Pulmonary artery endothelial cell (primary cell): ENCODE results near the gene MCC. TPM values are rescaled to one million over a fixed set of nuclear protein-coding genes. Genes with fewer than 3 reads are reported as not detected.
"Not testable (repeated sequence)": the region's sequence is repeated elsewhere in the genome, so short reads cannot be mapped to it uniquely, and the experiment has no call there.

Experiments used
- DNase-seq: peaks from one replicate; pipeline ENCODE4 v3.0.0-alpha.2; 2011; ENCODE audit warnings: low read depth, low spot score
- total RNA-seq: library from RNA; depleted of rRNA; stranded (reverse); fragments of >200 nt; gene quantifications from 2 replicates; pipeline ENCODE4 v1.2.3, GENCODE V29; 2014

MCC gene
- total RNA-seq, 1 donor from 2014 or later = 44.7 TPM

DNA sequence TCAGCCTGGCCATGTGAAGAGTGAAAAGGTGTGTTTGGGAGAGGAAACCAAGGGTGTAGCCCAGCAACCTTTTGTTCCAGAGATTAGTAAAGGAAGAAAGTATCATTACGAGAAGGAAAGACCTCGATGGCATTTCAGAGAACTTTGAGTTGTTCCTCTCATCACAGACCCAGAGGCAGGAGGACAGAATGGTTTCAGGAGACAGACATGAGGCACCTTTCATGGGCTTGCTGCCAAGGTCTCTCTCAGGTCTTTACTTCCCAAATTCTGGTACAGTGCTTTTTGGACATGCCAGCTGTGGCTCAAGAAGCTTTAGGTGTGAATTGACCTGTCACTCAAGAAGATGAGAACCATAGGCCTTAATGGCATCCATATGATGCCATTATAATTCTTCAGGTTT, 2.8 kb upstream of the MCC start:
- DNase-seq = no peak

GRCh38 chr5:113490317-113490716, 2.1 kb upstream of the MCC start:
- no peak for DNase-seq

DNA sequence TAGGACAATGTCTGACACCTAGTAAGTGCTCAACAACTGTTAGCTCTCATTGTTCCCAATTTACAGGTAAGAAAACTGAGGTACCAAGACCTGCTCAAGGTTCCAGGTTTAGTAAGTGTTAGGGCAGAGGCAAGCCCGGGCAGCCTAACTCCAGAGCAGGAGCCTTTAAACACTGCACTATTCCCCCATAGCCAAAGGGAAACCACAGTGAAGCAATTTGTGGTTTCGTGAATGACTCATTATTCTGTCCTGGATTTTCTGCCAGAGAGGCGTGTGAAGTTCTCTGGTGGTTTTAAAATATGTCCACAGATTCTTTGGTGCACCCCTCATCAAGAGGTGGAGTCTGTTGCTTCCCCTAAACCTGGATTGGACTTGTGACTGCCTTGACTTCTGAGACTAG, 1.0 kb upstream of the MCC start:
- DNase-seq = no peak

GRCh38 chr5:113488645-113489184, 462 bp upstream of the MCC start:
- no peak for DNase-seq

DNA sequence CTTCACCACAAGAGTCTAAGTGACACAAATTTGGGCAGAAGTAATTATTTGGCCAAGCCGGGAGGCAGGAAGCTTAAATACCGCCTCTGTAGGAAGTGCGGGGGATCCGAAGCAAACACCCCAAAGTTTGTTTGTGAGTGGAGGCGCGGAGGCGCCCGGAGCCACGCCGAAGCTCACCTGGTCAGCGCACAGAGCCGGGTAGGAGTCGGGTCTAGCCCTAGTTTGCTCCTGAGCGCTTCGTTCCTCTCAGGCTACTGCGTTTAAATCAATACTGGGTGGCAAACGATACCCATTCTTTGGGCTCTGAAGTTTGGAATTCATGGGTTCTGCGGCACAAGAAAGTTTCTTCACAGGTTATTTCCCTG, 855 bp downstream of the MCC start:
- no peak for DNase-seq

DNA sequence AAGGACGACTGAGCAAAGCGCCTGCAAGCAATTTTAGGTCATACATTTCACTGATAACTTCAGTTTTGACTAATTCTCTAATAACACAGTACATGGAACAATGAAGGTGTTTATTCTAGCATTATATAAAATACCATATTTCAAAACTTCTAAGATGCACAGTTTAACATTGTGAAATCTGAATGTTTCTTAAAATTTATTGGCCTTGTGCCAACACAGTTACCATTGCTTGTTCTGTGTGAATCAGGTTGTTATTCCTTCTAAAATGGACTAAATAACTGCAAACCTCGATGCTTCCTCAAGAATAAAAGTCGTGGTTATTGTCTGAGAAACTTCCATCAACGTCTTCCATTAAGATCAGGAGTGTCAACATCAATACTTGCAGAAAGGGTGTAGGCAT, 8.0 kb downstream of the MCC start:
- DNase-seq = no peak

DNA sequence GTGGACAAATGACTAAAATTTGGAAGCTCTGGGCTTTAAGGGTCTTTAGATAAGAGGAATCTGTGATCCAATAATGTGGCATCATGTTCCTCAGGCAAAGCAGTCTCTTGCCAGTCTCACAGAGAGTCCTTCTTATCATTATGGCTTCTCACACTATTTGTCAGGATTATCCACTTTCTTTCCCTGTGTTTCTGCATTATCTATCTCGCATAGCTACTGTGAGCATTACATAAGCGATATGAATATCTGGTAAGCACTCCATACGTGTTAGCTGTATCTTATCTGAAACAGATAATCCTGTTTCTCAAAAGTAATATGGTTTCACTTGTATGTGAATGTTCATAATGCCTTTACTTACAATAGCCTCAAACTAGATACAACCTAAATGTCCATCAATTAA, 9.6 kb downstream of the MCC start:
- DNase-seq = no peak

DNA sequence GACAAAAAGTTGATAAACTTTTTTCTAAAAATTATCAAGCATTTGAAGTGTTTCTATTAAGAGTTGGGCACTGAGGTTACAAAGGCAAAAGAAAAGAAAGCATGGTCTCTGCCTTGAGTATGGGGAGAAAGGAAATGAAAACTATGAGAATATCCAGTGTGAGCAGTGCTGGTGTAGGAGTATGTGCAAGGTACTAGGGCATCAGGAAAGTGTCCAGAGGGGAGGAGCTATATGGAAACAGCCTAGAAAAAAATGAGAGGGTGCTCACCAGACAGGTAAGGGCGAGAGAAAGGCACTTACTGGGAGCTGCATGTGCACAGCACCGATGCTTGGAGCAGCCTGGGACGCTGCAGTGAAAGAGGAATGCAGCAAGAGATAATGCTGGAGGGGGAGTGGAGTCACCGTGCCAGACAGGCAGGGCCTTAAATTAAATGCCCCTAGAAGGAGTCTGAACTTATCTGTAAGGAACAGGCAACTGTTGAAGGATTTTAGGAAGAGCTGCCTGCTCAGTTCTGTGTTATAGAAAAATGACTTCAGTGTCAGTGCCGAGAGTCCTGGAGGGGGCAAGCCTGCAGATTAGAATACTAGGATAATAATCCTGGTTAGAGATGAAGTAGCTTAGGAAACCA, 14.0 kb downstream of the MCC start:
- no peak for DNase-seq

DNA sequence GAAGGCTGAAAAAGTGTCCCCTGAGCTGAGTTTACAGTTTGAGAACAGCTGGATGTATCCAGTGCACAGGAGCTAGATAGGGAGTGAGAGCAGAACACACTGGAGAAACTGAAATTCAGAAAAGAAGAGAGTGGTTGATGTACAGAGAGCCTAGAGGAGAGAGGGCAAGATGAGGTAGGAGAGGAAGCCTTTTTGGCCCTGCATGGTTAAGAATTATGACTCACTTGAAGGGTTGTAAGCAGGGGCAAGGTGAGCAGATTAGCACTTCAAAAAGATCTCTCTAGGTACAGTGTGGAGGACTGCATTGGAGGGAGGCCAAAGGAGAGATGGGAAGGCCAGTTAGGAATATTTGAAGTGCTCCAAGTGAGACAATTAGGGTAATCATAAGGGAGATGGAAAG, 25.2 kb downstream of the MCC start:
- no peak for DNase-seq

- not testable (repeated sequence) for DNase-seq
Observed at GRCh38 chr5:113457106-113457505, 31.1 kb downstream of the MCC start.

GRCh38 chr5:113452941-113453340, 35.3 kb downstream of the MCC start:
- DNase-seq = no peak

DNA sequence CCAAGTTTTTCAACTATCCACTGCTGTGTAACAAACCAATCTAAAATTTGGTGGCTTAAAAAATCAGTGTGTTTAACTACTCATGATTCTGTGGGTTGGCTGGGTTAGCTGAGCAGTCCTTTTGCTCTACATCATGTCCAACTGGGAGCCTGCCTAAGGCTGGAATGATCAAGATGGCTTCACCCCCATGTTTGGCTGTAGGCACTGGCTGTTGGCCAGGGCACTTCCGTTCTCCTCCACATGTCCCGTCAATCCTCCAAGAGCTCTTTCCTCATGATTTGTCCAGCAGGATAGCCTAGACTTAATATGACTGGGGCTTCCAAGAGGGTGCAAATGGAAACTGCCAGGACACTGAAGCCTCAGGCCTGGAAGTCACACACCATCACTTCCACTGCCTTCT, 36.5 kb downstream of the MCC start:
- DNase-seq = no peak

- DNase-seq = no peak
Observed at GRCh38 chr5:113450929-113451328, 37.3 kb downstream of the MCC start.

- DNase-seq = no peak
Observed at GRCh38 chr5:113450462-113450861, 37.8 kb downstream of the MCC start.

- no peak for DNase-seq
Observed at GRCh38 chr5:113448252-113448651, 40.0 kb downstream of the MCC start.

GRCh38 chr5:113447498-113448050, 40.7 kb downstream of the MCC start:
- DNase-seq = no peak

GRCh38 chr5:113446358-113446927, 41.8 kb downstream of the MCC start:
- no peak for DNase-seq

DNA sequence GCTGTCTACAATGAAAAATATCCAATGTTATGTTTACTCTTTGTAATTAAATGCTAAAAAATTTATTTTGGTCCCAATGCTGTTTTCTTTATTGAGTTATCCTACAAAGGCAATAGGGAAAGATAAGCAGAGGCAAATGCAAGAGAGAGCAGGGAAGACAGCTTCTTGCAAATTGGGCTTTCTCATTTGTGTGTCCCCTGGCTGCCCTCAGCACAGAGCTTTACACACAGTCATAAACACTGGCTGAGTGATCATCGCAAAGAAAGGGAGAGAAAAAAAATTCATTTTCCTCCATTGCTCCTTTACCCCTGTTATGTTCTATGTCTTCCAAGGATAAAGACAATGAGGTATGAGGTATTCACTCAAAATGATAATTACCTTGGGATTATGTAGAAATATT, 51.1 kb downstream of the MCC start:
- DNase-seq = no peak

GRCh38 chr5:113435575-113435974, 52.7 kb downstream of the MCC start:
- no peak for DNase-seq

- DNase-seq = no peak
Observed at GRCh38 chr5:113434889-113435288, 53.4 kb downstream of the MCC start, which contains the start of gene TSSK1B. TSS of gene TSSK1B (minus strand) at chr5:113434989. CDS start at chr5:113434839, 150 bp downstream.

DNA sequence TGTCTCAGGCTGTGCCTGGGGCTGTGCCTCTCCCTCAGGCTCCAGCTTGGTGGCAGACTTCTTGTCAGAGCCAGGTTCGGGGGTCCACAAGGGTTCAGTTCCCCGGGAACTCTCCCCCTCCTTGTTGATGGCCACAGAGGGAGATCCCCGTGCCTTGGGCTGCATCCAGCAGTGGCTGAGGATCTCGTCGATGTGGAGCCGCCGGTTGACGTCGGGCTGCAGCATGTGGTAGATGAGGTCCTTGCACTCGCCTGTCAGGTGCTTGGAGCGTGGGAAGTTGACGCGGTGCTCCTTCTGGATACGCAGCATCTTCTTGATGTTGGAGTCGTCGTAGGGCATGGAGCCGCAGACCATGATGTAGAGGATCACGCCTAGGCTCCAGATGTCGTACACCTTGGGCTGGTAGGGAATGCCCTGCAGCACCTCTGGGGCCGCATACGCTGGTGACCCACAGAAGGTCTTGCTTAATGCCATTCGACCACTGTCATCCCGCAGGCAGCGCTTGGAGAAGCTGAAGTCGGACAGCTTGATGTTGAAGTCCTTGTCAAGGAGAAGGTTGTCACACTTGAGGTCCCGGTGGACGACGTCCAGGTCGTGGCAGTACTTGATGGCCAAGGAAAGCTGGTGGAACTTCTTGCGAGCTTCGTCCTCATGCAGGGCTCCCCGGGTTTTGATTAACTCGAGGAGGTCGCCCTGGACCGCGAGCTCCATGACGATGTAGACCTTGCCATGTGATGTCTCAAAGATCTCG, 54.2 kb downstream of the MCC start:
- no peak for DNase-seq

GRCh38 chr5:113433071-113433470, 55.2 kb downstream of the MCC start:
- DNase-seq = no peak
